HEK293 (cell line): ENCODE results near the gene SPIRE2.

Experiments
- ATF2 ChIP-seq: fragments of 450-650 bp; formaldehyde crosslinking; IDR thresholded peaks from 2 replicates; pipeline ENCODE4 v1.5.1; 2016; ENCODE audit warnings: missing biosample characterization, missing genetic modification characterization, low read depth
- BCL11A ChIP-seq: fragments of 450-650 bp; formaldehyde crosslinking; IDR thresholded peaks from 2 replicates; pipeline ENCODE4 v1.5.1; 2016; ENCODE audit warnings: low read depth, missing biosample characterization, missing genetic modification characterization
- CTCF ChIP-seq: fragments of 450-650 bp; formaldehyde crosslinking; IDR thresholded peaks from 2 replicates; pipeline ENCODE4 v1.5.1; 2016; ENCODE audit warnings: missing biosample characterization, missing genetic modification characterization
- MEIS1 ChIP-seq: sonication (generic); formaldehyde crosslinking; IDR thresholded peaks from 2 replicates; pipeline ENCODE4 v1.8.1; 2022; ENCODE audit warnings: missing genetic modification reagents, mild to moderate bottlenecking, borderline replicate concordance
- SCRT2 ChIP-seq: fragments of 450-650 bp; formaldehyde crosslinking; IDR thresholded peaks from 2 replicates; pipeline ENCODE4 v1.5.1; 2016; ENCODE audit warnings: missing biosample characterization, missing genetic modification characterization
- ZBTB1 ChIP-seq: fragments of 450-650 bp; formaldehyde crosslinking; IDR thresholded peaks from 2 replicates; pipeline ENCODE4 v1.5.1; 2016; ENCODE audit warnings: missing biosample characterization, missing genetic modification characterization
- ZBTB17 ChIP-seq: fragments of 450-650 bp; formaldehyde crosslinking; IDR thresholded peaks from 2 replicates; pipeline ENCODE4 v1.5.1; 2016; ENCODE audit warnings: missing biosample characterization, missing genetic modification characterization
- ZNF121 ChIP-seq: fragments of 450-650 bp; formaldehyde crosslinking; IDR thresholded peaks from 2 replicates; pipeline ENCODE4 v1.5.1; 2016; ENCODE audit warnings: missing biosample characterization, missing genetic modification characterization
- ZNF211 ChIP-seq: fragments of 450-650 bp; formaldehyde crosslinking; IDR thresholded peaks from 2 replicates; pipeline ENCODE4 v1.5.1; 2016; ENCODE audit warnings: low read depth, missing biosample characterization, missing genetic modification characterization
- ZNF426 ChIP-seq: fragments of 450-650 bp; formaldehyde crosslinking; IDR thresholded peaks from 2 replicates; pipeline ENCODE4 v1.5.1; 2017; ENCODE audit warnings: missing biosample characterization, missing genetic modification characterization, mild to moderate bottlenecking, inconsistent platforms, moderate library complexity
- ZNF776 ChIP-seq: fragments of 450-650 bp; formaldehyde crosslinking; IDR thresholded peaks from 2 replicates; pipeline ENCODE4 v1.5.0; 2017; ENCODE audit warnings: missing biosample characterization, missing genetic modification characterization, borderline replicate concordance
- ZNF777 ChIP-seq: fragments of 450-650 bp; formaldehyde crosslinking; IDR thresholded peaks from 2 replicates; pipeline ENCODE4 v1.5.1; 2017; ENCODE audit warnings: missing biosample characterization, missing genetic modification characterization, borderline replicate concordance
- TF ChIP-seq, protein P1 (sequence below): fragments of 450-650 bp; formaldehyde crosslinking; IDR thresholded peaks from 2 replicates; pipeline ENCODE4 v1.5.1; 2016; ENCODE audit warnings: missing biosample characterization, missing genetic modification characterization

DNA sequence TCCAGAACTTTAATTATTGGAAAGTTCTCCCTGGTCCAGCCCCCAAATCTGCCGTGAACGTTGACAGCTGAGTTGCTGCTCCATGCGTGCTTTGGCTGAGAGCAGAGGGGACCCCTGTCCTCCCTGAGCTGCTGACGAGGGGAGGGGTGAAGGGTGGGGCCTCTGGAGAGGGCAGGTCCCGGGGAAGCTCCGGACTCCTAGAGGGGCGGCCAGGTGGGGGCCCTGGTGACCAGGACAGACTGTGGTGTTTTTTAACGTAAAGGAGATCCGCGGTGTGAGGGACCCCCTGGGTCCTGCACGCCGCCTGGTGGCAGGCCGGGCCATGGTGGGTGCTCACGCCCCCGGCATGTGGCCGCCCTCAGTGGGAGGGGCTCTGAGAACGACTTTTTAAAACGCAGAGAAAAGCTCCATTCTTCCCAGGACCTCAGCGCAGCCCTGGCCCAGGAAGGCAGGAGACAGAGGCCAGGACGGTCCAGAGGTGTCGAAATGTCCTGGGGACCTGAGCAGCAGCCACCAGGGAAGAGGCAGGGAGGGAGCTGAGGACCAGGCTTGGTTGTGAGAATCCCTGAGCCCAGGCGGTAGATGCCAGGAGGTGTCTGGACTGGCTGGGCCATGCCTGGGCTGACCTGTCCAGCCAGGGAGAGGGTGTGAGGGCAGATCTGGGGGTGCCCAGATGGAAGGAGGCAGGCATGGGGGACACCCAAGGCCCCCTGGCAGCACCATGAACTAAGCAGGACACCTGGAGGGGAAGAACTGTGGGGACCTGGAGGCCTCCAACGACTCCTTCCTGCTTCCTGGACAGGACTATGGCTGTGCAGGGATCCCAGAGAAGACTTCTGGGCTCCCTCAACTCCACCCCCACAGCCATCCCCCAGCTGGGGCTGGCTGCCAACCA, 90.4 kb downstream of the SPIRE2 start, which contains the start of gene MC1R:
- TF ChIP-seq ATF2 (tag by site-specific recombination), result no peak
- TF ChIP-seq, protein P1, sequence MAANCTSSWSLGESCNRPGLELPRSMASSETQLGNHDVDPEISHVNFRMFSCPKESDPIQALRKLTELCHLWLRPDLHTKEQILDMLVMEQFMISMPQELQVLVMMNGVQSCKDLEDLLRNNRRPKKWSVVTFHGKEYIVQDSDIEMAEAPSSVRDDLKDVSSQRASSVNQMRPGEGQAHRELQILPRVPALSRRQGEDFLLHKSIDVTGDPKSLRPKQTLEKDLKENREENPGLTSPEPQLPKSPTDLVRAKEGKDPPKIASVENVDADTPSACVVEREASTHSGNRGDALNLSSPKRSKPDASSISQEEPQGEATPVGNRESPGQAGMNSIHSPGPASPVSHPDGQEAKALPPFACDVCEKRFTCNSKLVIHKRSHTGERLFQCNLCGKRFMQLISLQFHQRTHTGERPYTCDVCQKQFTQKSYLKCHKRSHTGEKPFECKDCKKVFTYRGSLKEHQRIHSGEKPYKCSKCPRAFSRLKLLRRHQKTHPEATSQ (tag by site-specific recombination), result no peak
- 0 out of 2 replicates have a peak, but pooled peaks have one; percentile 25 for TF ChIP-seq ZBTB17 (tag by site-specific recombination)
- no peak for TF ChIP-seq ZNF776 (tag by site-specific recombination)
- TF ChIP-seq ZNF426 (tag by site-specific recombination), result no peak
- no peak for TF ChIP-seq ZNF777
- no peak for TF ChIP-seq ZBTB1 (tag by site-specific recombination)
- TF ChIP-seq MEIS1 (CRISPR knock-in tag), result no peak
- TF ChIP-seq CTCF (tag by site-specific recombination), result peak; percentile 86
- no peak for TF ChIP-seq ZNF211 (tag by site-specific recombination)
- no peak for TF ChIP-seq ZNF121 (tag by site-specific recombination)
- no peak for TF ChIP-seq BCL11A
- no peak for TF ChIP-seq SCRT2
